Lower leg skin (tissue), 3 donors: Measurements from ENCODE around the gene HS3ST6.

ENCODE experiments used
- CTCF ChIP-seq, 3 donors: fragments of 450-650 bp; IDR thresholded peaks; one replicate each; pipeline ENCODE4 v1.5.1; 2016; ENCODE audit warnings: antibody characterized with exemption in 3 of 3, mild to moderate bottlenecking in 3 of 3, moderate library complexity in 2 of 3
- POLR2A ChIP-seq, 2 donors: fragments of 450-650 bp; IDR thresholded peaks; one replicate each; pipeline ENCODE4 v1.6.1; 2016 to 2017; ENCODE audit warnings: antibody characterized with exemption in 2 of 2, mild to moderate bottlenecking in 1 of 2, moderate library complexity in 1 of 2

- no peak for TF ChIP-seq CTCF (IDR thresholded peaks at IDR 0.05)
- no peak for TF ChIP-seq POLR2A (IDR thresholded peaks at IDR 0.05)
Observed at GRCh38 chr16:1879477-1879876, 38.7 kb downstream of the HS3ST6 start.
